K562 (cell line): ENCODE measurements around the gene MEGF9. TPM values are rescaled to one million over a fixed set of nuclear protein-coding genes. Genes with fewer than 3 reads are reported as not detected.

Experiments used
- ATAC-seq: fragments of 200-7000 bp; cut with Tn5 transposase; 3 replicates; pipeline ENCODE4 v1.9.1; 2020; ENCODE audit warnings: moderate library complexity
- BruUV-seq: library from RNA; stranded (reverse); fragments of 400-500 nt; replicated peaks from 2 replicates; lab custom pipeline; 2021; lab: Mats Ljungman, UMichigan
- CTCF ChIA-PET: fragments of 300-600 bp; formaldehyde crosslinking; extraction: SDS; loops from one replicate; lab custom pipeline; 2021; ENCODE audit warnings: low intra/inter-chr PET ratio; lab: Yijun Ruan, JAX
- POLR2A ChIA-PET: fragments of 300-600, 350-650 bp; sonication (Branson Sonifier 250); formaldehyde crosslinking; extraction: SDS; loops from one replicate; lab custom pipeline; 2021; ENCODE audit warnings: antibody characterized with exemption, inconsistent platforms; lab: Yijun Ruan, JAX
- DNase-seq, 4 experiments: peaks; one replicate each; pipeline versions ENCODE4 v3.0.0 to v3.0.0-alpha.2; 2011 to 2018; ENCODE audit warnings: low spot score in 3 of 4, mixed read lengths in 3 of 4; ENCODE audit errors: extremely low read depth in 1 of 4
- FAIRE-seq: peaks from 2 replicates; lab custom pipeline; 2011; peaks lifted over from hg19 to GRCh38; lab: Jason Lieb, UNC
- H2AFZ ChIP-seq: 2 replicates; pipeline ENCODE4 v1.6.0; 2011; ENCODE audit warnings: low read depth, low read length, control low read depth, inconsistent platforms
- H3K27ac ChIP-seq: fragments of 200-600 bp; 3 replicates; pipeline ENCODE4 v1.8.0; 2011; ENCODE audit warnings: low read depth, mild to moderate bottlenecking, control low read depth, inconsistent platforms, low read length, moderate library complexity, mixed read lengths; ENCODE audit errors: extremely low read depth
- H3K27me3 ChIP-seq, 2 experiments: fragments of 300-600 bp in 1 of 2; 2 replicates in 1 of 2; 3 replicates in 1 of 2; pipeline versions ENCODE4 v1.6.0 to v1.8.0; 2011; ENCODE audit warnings: inconsistent platforms in 2 of 2, low read length in 2 of 2, mild to moderate bottlenecking in 1 of 2, mixed read lengths in 1 of 2, moderate library complexity in 1 of 2; ENCODE audit not compliant: control insufficient read depth in 2 of 2, insufficient read depth in 2 of 2
- H3K36me3 ChIP-seq: fragments of 300-600 bp; 3 replicates; pipeline ENCODE4 v1.8.0; 2011; ENCODE audit warnings: mild to moderate bottlenecking, low read length, inconsistent platforms; ENCODE audit not compliant: control insufficient read depth, insufficient read depth
- H3K4me1 ChIP-seq, 2 experiments: fragments of 200-600 bp in 1 of 2; replicated peaks in 1 of 2; 2 replicates in 1 of 2; 3 replicates in 1 of 2; pipeline versions ENCODE4 v1.5.1 to v1.8.0; 2011; ENCODE audit warnings: inconsistent platforms in 2 of 2, low read length in 2 of 2, mild to moderate bottlenecking in 1 of 2, mixed read lengths in 1 of 2, moderate library complexity in 1 of 2; ENCODE audit not compliant: control insufficient read depth in 2 of 2, insufficient read depth in 2 of 2
- H3K4me2 ChIP-seq: 2 replicates; pipeline ENCODE4 v1.6.1; 2011; ENCODE audit warnings: low read length, control low read depth, inconsistent platforms, mixed read lengths; ENCODE audit not compliant: insufficient read depth
- H3K4me3 ChIP-seq: fragments of 200-600 bp; sonication (generic), shearing (Covaris generic); 2 replicates; pipeline ENCODE4 v1.5.1; 2016; ENCODE audit warnings: control low read depth, inconsistent platforms
- H3K79me2 ChIP-seq: fragments of 200-600 bp; 3 replicates; pipeline ENCODE4 v1.8.0; 2011; ENCODE audit warnings: low read length, inconsistent platforms; ENCODE audit not compliant: control insufficient read depth, insufficient read depth
- H3K9ac ChIP-seq, 2 experiments: 2 replicates each; pipeline versions ENCODE4 v1.6.0 to v1.6.1; 2011; ENCODE audit warnings: low read depth in 2 of 2, low read length in 2 of 2, control low read depth in 1 of 2, inconsistent platforms in 1 of 2, mild to moderate bottlenecking in 1 of 2, mixed read lengths in 1 of 2; ENCODE audit not compliant: insufficient read depth in 1 of 2
- H3K9me1 ChIP-seq: one replicate; pipeline ENCODE4 v1.6.0; 2011; ENCODE audit warnings: inconsistent platforms, mild to moderate bottlenecking, low read length, moderate library complexity; ENCODE audit not compliant: control insufficient read depth, insufficient read depth
- H3K9me3 ChIP-seq: replicated peaks from 2 replicates; pipeline ENCODE4 v1.5.1; 2011; ENCODE audit warnings: low read depth, low read length, inconsistent platforms; ENCODE audit not compliant: control insufficient read depth, insufficient read depth
- H4K20me1 ChIP-seq: replicated peaks from 2 replicates; pipeline ENCODE4 v1.6.1; 2011; ENCODE audit warnings: low read length, inconsistent platforms, mixed read lengths; ENCODE audit not compliant: control insufficient read depth, insufficient read depth
- C11orf30 ChIP-seq: fragments of 450-650 bp; IDR thresholded peaks from 2 replicates; pipeline ENCODE4 v1.6.1; 2016; ENCODE audit warnings: low read depth, mild to moderate bottlenecking
- CEBPG ChIP-seq, 3 experiments: fragments of 200-800 bp in 1 of 3; sonication (Bioruptor generic) in 1 of 3; sonication (generic) in 1 of 3; formaldehyde crosslinking in 1 of 3; IDR thresholded peaks in 2 of 3; conservative IDR thresholded peaks in 1 of 3; 2 replicates each; pipeline versions ENCODE4 v1.6.1 to v1.8.0; 2016 to 2022; ENCODE audit warnings: missing compliant biosample characterization in 2 of 3, missing genetic modification characterization in 2 of 3, mild to moderate bottlenecking in 1 of 3, missing genetic modification reagents in 1 of 3
- MAFF ChIP-seq: IDR thresholded peaks from 2 replicates; pipeline ENCODE4 v1.6.1; 2012; ENCODE audit warnings: low read length, improper control_type of control experiment
- TOE1 ChIP-seq, 2 experiments: fragments of 450-650 bp in 1 of 2; sonication (generic) in 1 of 2; formaldehyde crosslinking in 1 of 2; IDR thresholded peaks; 2 replicates each; pipeline versions ENCODE4 v1.7.1 to v1.8.0; 2016 to 2022; ENCODE audit warnings: borderline replicate concordance in 2 of 2, mild to moderate bottlenecking in 2 of 2, antibody characterized with exemption in 1 of 2, inconsistent platforms in 1 of 2, low read depth in 1 of 2, missing genetic modification reagents in 1 of 2, moderate library complexity in 1 of 2
- ZNF316 ChIP-seq: fragments of 450-650 bp; IDR thresholded peaks from 2 replicates; pipeline ENCODE4 v1.6.1; 2016
- WGBS: fragments of 100-300 bp; shearing (Covaris generic); methylation state at CpG from one replicate; pipeline ENCODE4 v1.1.6; 2016; ENCODE audit warnings: low coverage, mixed read lengths; ENCODE audit not compliant: insufficient coverage; ENCODE audit errors: missing lambda C conversion rate; 5-methylcytosine and 5-hydroxymethylcytosine counted together
- in situ Hi-C: fragments of 300-500 bp; cut with MboI; formaldehyde crosslinking; loops from 4 replicates; pipeline ENCODE4 v1.15.0; 2018; ENCODE audit warnings: inconsistent platforms, mixed read lengths
- intact Hi-C: fragments of 100-400 bp; cut with micrococcal nuclease; formaldehyde crosslinking; loops from 2 replicates; pipeline ENCODE4 v1.14.2; 2022
- polyA plus RNA-seq, 8 experiments: library from polyadenylated mRNA; depleted of rRNA in 4 of 8; stranded (reverse) in 5 of 8; unstranded in 3 of 8; fragments of >200 nt; fragmentation: Nextera tagmentation in 2 of 8; fragmentation: Illumina TruSeq in 1 of 8; extraction: Ambion mirVana in 2 of 8; extraction: Trizol in 1 of 8; gene quantifications; 2 replicates each; pipeline versions ENCODE4 v1.2.1 to v1.2.3, GENCODE V29; 2011 to 2014; ENCODE audit warnings: inconsistent platforms in 1 of 8, missing spikeins in 1 of 8
- total RNA-seq, 7 experiments: library from RNA; depleted of rRNA in 6 of 7; stranded (reverse); fragments of >200 nt in 6 of 7; fragmentation: Illumina TruSeq in 2 of 7; extraction: Trizol in 2 of 7; gene quantifications; 2 replicates each; pipeline versions ENCODE4 v1.2.1 to v1.2.3, GENCODE V29; 2011 to 2021; ENCODE audit warnings: low replicate concordance in 1 of 7

MEGF9 gene
- total and polyA plus RNA-seq, 9 of the 15 experiments (the other 6 are each of a cell fraction or from before 2014, with no cell fraction given) = 2.1 to 6.2 (median 3.8) TPM

- FAIRE-seq = no peak
- no peak overlapping the region for H3K4me3 ChIP-seq
- H3K27ac ChIP-seq = no peak overlapping the region
- H4K20me1 ChIP-seq = no peaks in the 10 kb centered on the region
- ATAC-seq = no peak
- no TSS peak for BruUV-seq
- POLR2A ChIA-PET = no interaction called here
- no peaks in the 10 kb centered on the region for H3K79me2 ChIP-seq
- no peak overlapping the region for H3K4me2 ChIP-seq
- H3K9me1 ChIP-seq = no peaks in the 10 kb centered on the region
- no peaks in the 10 kb centered on the region for H3K9me3 ChIP-seq
- DNase-seq = no peak
- in situ Hi-C loops = loop anchor here (25.0 kb wide), 1 partner anchor 315 kb away; the partner anchor contains the start of gene TRAF1
- no peak overlapping the region for H2AFZ ChIP-seq
- intact Hi-C loops = loop anchor here (2.0 kb wide), 1 partner anchor 91 kb away; no protein-coding TSS in a partner anchor
- CTCF ChIA-PET = no interaction called here
- TF ChIP-seq CEBPG (CRISPR knock-in tag; IDR thresholded peaks at IDR 0.05) = no peak
- TF ChIP-seq CEBPG (tag; conservative IDR thresholded peaks at IDR 0.05 in 1 of 2, IDR thresholded peaks at IDR 0.05 in 1 of 2) = no peak
- 0 out of 2 replicates have a peak, but pooled peaks have one; percentile 15 for TF ChIP-seq MAFF
- TF ChIP-seq ZNF316 = peak; percentile 63
- TF ChIP-seq C11orf30 = peak; percentile 35; the same call in 1 of the 2 replicates
- TF ChIP-seq TOE1 (IDR thresholded peaks at IDR 0.05; ENCODE audit: borderline replicate concordance) = no peak
- no peak for TF ChIP-seq TOE1 (CRISPR knock-in tag; IDR thresholded peaks at IDR 0.05; ENCODE audit: borderline replicate concordance, low read depth)
- TF ChIP-seq, all 486 proteins: peak for 3
- no peaks in the 10 kb centered on the region for H3K4me1 ChIP-seq
- WGBS = 77% methylated on average over 1 of the region's 1 CpG
- H3K27me3 ChIP-seq = no peaks in the 10 kb centered on the region
- H3K36me3 ChIP-seq = no peaks in the 10 kb centered on the region
- no peak overlapping the region for H3K9ac ChIP-seq
These were observed 92.3 kb downstream of the MEGF9 start for GRCh38 chr9:120621941-120622340.
